ENCODE results near the gene SLC6A8. TPM values are rescaled to one million over a fixed set of nuclear protein-coding genes. Genes with fewer than 3 reads are reported as not detected.
"Not testable (repeated sequence)": the region's sequence is repeated elsewhere in the genome, so short reads cannot be mapped to it uniquely, and the experiment has no call there.

SLC6A8 gene
- total RNA-seq, 1 experiment from 2014 or later = 29.4 TPM

DNA sequence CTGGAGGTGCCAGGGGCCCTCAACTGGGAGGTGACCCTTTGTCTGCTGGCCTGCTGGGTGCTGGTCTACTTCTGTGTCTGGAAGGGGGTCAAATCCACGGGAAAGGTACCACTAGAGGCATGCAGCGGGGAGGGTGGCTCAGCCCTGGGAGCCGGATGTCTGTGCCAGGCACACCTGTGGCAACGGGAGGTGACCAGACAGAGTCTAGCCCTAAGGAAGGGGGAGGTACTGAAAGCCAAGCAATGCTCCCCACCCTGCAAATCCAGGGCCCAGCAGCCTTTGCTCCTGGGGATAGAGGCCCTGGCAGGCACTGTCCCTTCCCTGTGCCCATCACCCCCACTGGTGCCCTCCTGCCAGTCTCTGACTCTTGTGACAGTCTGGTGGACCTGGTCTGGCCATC, 4.3 kb downstream of the SLC6A8 start:
- no peaks in the 10 kb centered on the region for H3K27me3 ChIP-seq (ENCODE audit: control insufficient read depth, insufficient read depth, low read length)
- DNase-seq = no peak
- H3K4me3 ChIP-seq (ENCODE audit: insufficient read depth, low read depth, low read length) = no peak overlapping the region
- H3K36me3 ChIP-seq (replicated peaks; ENCODE audit: control insufficient read depth, insufficient read depth, low read length) = no peaks in the 10 kb centered on the region

DNA sequence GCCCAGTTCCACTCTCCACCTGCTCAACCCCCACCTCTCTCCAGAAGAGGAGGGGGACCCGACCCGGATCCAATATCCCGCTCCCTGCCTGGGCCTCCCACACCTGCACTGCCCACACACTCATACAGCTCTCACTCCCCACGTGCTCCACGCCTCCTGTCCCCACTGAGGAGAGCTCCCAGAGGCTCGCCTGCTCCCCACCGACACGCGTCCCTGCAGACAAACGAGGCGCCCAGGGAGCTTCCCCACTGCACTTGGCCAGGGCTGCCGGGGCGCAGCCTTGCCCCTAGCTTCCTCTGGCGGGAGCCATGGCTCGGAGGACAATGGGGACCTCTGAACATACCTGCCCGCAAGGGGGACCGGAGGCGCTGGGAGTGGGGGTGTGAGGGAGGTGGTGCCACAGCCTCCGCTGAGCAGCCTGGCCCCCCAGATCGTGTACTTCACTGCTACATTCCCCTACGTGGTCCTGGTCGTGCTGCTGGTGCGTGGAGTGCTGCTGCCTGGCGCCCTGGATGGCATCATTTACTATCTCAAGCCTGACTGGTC, 5.0 kb downstream of the SLC6A8 start:
- Histone ChIP-seq H3K4me3 (ENCODE audit: insufficient read depth, low read depth, low read length) (no peak overlapping the region), H3K27me3 (ENCODE audit: control insufficient read depth, insufficient read depth, low read length) (no peaks in the 10 kb centered on the region), H3K36me3 (replicated peaks; ENCODE audit: control insufficient read depth, insufficient read depth, low read length) (no peaks in the 10 kb centered on the region)
- no peak for DNase-seq

DNA sequence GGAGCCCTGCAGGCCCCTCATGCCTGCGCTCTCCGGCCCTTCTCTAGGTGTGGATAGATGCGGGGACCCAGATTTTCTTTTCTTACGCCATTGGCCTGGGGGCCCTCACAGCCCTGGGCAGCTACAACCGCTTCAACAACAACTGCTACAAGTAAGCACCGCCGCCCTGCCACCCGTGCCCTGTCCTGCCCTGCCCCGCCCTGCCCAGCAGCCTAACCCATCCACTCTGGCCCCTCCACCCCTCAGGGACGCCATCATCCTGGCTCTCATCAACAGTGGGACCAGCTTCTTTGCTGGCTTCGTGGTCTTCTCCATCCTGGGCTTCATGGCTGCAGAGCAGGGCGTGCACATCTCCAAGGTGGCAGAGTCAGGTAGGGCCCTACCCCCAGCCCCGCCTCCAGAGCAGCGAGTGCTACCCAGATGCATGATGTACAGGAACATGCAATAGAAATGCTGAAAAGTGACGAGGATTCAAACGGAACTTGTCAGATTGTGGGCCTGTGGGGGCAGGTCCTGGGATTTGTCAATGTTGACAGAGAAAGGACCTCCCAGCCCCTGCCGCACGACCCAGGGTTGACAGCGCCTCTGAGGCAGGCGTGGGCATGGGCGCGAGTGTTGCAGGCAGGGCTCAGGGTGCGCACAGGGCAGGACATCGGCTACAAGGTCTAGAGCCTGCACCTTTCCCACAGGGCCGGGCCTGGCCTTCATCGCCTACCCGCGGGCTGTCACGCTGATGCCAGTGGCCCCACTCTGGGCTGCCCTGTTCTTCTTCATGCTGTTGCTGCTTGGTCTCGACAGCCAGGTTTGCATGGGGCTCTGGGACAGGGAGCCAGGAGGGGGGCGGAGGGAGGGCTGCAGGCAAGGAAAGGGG, 5.7 kb downstream of the SLC6A8 start:
- no peaks in the 10 kb centered on the region for H3K27me3 ChIP-seq (ENCODE audit: control insufficient read depth, insufficient read depth, low read length)
- H3K36me3 ChIP-seq (replicated peaks; ENCODE audit: control insufficient read depth, insufficient read depth, low read length) = no peaks in the 10 kb centered on the region
- no peak for DNase-seq
- no peak overlapping the region for H3K4me3 ChIP-seq (ENCODE audit: insufficient read depth, low read depth, low read length)

DNA sequence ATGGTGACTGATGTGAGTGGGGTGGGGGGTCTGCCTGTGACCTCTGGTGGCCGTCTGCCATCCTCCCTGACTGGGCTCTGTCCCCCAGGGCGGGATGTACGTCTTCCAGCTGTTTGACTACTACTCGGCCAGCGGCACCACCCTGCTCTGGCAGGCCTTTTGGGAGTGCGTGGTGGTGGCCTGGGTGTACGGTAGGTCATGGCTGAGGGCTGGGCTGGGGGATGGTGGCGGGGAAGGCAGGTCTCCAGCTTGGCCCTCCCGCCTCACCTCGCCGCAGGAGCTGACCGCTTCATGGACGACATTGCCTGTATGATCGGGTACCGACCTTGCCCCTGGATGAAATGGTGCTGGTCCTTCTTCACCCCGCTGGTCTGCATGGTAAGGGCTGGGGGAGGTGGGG, 6.5 kb downstream of the SLC6A8 start:
- not testable (repeated sequence) for H3K27me3 ChIP-seq (ENCODE audit: control insufficient read depth, insufficient read depth, low read length); H3K36me3 ChIP-seq (replicated peaks; ENCODE audit: control insufficient read depth, insufficient read depth, low read length); H3K4me3 ChIP-seq (ENCODE audit: insufficient read depth, low read depth, low read length); DNase-seq

DNA sequence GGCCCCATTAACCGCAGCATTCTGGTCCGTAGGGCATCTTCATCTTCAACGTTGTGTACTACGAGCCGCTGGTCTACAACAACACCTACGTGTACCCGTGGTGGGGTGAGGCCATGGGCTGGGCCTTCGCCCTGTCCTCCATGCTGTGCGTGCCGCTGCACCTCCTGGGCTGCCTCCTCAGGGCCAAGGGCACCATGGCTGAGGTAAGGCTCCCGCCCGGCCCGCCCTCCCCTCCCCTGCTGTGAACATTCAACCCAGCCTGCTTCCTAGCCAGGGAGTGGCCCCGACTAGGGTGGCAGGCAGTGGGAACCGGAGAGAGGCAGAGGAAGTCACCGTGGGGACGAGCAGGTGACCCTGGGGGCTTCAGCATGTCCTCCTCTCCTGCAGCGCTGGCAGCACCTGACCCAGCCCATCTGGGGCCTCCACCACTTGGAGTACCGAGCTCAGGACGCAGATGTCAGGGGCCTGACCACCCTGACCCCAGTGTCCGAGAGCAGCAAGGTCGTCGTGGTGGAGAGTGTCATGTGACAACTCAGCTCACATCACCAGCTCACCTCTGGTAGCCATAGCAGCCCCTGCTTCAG, 7.1 kb downstream of the SLC6A8 start:
- Histone ChIP-seq H3K4me3 (ENCODE audit: insufficient read depth, low read depth, low read length) (no peak overlapping the region), H3K36me3 (replicated peaks; ENCODE audit: control insufficient read depth, insufficient read depth, low read length) (no peaks in the 10 kb centered on the region), H3K27me3 (ENCODE audit: control insufficient read depth, insufficient read depth, low read length) (no peaks in the 10 kb centered on the region)
- no peak for DNase-seq

DNA sequence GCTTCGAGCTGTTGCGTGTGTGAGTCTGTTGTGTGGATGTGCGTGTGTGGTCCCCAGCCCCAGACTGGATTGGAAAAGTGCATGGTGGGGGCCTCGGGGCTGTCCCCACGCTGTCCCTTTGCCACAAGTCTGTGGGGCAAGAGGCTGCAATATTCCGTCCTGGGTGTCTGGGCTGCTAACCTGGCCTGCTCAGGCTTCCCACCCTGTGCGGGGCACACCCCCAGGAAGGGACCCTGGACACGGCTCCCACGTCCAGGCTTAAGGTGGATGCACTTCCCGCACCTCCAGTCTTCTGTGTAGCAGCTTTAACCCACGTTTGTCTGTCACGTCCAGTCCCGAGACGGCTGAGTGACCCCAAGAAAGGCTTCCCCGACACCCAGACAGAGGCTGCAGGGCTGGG, 8.4 kb downstream of the SLC6A8 start:
- no peaks in the 10 kb centered on the region for H3K36me3 ChIP-seq (replicated peaks; ENCODE audit: control insufficient read depth, insufficient read depth, low read length)
- DNase-seq = no peak
- H3K4me3 ChIP-seq (ENCODE audit: insufficient read depth, low read depth, low read length) = no peak overlapping the region

DNA sequence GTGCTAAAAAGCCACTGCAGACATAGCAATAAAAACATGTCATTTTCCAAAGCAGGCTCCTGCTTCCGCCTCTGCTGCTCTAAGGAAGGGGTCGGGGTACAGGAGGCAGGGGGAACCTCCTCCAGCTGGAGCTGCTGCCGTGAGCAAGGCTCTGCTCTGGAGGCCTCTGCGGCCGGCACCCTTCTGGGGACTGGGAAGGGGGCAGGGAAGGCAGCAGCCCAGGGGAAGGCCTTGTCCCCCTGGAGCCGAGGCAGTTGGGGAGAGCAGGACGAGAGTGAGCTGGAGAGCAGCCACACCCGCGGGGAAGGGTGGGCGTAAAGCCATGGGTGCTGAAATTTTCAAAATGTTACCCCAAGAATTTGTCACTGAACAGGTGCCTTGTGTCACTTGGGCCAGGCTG, 8.8 kb downstream of the SLC6A8 start:
- not testable (repeated sequence) for DNase-seq; H3K4me3 ChIP-seq (ENCODE audit: insufficient read depth, low read depth, low read length); H3K27me3 ChIP-seq (ENCODE audit: control insufficient read depth, insufficient read depth, low read length); H3K36me3 ChIP-seq (replicated peaks; ENCODE audit: control insufficient read depth, insufficient read depth, low read length)

More for the DNA sequence above, 8.4 kb downstream of the SLC6A8 start:
- no peaks in the 10 kb centered on the region for H3K27me3 ChIP-seq (ENCODE audit: control insufficient read depth, insufficient read depth, low read length)

DNA sequence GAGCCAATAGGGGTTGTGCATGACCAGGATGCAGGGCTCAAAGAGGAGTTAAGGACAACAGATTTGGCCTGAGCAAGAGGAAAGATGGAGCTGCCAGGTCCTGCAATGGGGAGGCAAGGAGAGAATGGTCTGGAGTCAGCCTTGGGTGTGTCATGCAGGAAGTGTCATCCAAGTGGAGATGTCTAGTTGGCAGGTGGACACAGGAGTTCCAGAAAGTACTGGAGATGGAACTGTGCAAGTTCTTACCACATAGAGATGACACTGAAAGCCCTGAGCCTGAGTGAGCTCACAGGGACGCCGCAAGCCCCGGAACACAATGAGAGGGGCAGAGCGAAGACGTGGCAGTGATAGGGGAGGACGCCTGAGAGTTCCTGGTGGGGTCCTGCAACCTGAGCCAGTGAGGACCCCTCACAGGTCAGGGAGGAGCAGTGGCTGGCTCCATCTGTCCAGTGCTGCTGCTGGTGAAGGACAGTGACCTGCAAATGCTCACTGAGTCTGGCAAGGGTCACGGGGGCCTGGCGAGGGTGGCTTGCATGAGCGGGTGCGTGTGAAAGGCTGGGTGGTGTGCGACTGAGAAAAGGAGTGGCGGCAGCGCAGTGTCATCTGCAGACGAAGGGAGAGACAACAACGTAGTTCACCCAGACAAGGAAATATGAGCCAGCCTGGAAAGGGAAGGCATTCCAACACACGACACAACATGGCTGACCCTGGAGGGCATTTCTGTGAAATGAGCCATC, 9.4 kb downstream of the SLC6A8 start:
- not testable (repeated sequence) for DNase-seq; H3K4me3 ChIP-seq (ENCODE audit: insufficient read depth, low read depth, low read length); H3K27me3 ChIP-seq (ENCODE audit: control insufficient read depth, insufficient read depth, low read length); H3K36me3 ChIP-seq (replicated peaks; ENCODE audit: control insufficient read depth, insufficient read depth, low read length)

DNA sequence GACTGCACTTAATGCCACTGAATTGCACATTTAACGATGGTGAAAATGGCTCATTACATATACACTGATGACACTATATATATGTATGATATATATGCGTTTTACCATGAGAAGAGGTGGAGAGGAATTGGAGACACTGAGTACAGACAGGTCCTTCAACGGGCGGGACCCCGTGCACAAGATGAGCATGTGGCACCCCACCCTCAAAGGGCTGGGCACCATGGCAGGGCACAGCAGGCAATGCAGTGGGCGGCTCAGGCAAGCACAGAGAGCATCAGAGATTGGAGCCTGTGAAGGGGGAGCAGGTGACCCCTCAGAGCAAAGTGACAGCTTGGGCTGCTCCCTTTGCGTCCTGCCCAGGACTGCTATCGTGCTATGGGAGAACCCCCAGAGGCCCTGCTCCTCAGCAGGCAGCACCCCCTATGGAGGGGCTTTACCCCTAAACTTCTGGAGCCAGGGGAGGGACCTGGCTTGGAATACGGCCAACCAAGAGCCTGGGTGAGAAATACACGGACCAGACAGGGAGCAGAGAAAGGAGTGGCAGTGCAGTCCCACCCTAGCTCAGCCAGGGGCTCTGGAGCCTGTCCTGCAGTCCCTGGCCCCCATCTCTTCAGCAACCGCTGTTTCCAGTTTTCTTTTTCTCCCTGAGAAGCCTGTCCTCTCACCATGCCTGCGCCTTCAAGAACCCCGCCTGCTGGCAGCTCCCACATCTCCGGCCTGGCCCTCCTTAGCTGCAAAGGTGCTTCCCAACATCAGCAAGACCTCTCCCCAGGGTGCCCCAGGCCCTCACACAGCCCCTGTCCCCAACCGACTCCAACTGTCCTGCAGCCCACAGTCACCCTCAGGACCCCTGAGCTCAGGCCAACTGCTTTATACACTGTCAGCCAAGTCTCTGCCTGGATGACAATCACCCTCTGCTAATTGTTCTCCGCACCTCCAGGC, 10.5 kb downstream of the SLC6A8 start:
- DNase-seq = no peak
- no peak overlapping the region for H3K4me3 ChIP-seq (ENCODE audit: insufficient read depth, low read depth, low read length)
- no peaks in the 10 kb centered on the region for H3K27me3 ChIP-seq (ENCODE audit: control insufficient read depth, insufficient read depth, low read length)
- no peaks in the 10 kb centered on the region for H3K36me3 ChIP-seq (replicated peaks; ENCODE audit: control insufficient read depth, insufficient read depth, low read length)

DNA sequence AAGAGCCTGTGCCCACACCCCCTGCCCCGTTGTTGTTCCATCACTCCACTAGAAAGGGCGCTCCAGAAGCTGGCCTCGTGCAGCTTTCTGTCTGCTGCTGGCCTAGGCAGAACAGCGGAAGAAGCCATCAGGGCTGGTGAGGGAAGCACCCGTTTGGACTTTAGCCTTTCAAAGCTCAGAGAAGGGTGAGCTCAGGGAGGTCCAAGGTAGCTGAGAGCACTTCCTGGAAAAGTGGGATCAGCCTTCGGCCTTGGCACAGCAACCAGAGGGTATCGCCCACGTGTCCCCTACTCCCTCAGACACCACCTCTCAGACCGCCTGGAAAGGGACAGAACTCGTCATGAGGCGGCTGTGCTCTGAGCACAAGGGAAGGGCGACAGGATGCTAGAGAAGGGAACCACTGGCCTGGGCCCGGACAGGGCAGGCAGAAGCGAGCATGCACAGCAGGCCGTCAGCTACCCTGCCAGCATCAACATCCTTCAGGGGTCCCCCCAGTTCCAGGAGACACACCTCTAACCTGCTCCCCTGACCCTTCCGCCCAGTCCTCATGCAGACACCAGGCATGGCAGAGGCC, 11.6 kb downstream of the SLC6A8 start:
- not testable (repeated sequence) for H3K27me3 ChIP-seq (ENCODE audit: control insufficient read depth, insufficient read depth, low read length); DNase-seq; H3K36me3 ChIP-seq (replicated peaks; ENCODE audit: control insufficient read depth, insufficient read depth, low read length); H3K4me3 ChIP-seq (ENCODE audit: insufficient read depth, low read depth, low read length)

DNA sequence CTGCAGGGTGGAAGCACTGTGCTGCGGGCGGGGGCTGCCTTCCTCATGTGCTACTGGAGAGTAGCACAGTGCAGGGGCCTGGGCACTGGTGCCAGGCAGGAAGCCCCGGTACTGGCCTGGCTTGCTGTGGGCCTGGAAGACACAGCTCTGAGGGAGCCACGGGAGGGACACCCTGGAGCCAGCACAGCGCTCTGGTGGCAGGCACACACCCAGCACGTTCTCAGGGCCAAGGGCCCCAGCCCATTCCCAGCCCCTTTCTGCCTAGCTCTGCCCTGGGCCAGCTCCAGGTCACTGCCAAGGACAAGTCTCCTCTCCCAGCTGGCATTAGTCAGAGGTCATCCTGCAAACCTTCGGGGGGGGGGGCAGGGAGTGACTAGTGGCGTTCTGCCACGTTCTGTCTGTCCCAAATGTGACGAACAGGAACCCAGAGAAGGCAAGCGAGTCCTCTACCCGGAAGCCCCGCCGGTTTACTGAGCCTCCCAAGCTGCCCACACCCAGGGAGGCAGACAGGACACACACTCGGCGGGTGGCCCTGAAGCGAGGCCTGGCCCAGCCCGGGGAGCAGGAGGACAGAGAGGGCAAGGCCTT, 12.2 kb downstream of the SLC6A8 start:
- not testable (repeated sequence) for DNase-seq; H3K36me3 ChIP-seq (replicated peaks; ENCODE audit: control insufficient read depth, insufficient read depth, low read length); H3K4me3 ChIP-seq (ENCODE audit: insufficient read depth, low read depth, low read length); H3K27me3 ChIP-seq (ENCODE audit: control insufficient read depth, insufficient read depth, low read length)

DNA sequence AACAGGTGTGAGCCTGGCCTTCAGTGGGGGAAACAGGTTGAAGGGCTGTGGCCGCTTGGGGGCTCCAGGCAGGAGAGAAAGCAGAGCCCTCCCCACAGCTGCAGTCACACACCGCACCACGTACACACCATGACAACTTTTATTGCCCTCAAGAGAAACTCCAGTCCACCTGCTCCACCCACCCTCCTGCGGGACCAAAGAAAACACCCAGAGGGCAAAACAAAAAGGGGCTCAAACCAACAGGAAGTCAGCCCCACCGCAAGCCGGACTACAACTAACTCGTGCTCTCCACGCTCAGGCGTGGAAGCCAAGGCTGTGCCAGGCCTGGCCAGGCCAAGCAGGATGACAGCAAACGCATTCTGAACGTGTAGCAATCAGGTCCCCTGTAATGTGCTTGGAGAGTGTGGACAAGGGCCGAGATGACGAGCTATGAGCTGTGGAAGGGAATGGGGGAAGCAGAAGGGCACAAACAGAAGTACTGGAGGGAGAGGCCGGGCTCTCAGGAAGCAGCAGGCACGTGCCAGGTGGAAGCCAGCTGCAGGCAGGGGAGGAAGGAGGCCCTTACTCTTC, 12.7 kb downstream of the SLC6A8 start:
- no peak for DNase-seq
- no peak overlapping the region for H3K4me3 ChIP-seq (ENCODE audit: insufficient read depth, low read depth, low read length)

DNA sequence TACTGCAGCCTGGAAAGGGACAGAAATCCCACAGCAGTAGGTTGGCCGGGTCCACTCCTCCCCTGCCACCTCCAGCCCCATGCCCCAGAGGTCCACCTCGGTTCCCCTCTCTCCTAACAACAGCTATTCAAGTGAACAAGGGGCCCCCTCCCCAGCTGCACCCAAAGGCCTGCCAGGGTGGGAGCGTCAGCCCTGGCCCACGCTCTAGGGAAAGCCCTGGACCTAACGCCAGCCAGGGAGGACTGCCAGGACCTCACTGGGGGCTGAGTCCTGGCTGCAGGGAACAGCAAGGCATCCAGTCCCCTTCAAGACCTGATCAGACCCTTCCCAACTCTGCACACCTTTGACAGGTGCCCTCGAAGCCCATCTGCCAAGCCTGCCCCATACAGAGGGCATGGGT, 13.2 kb downstream of the SLC6A8 start:
- no peaks in the 10 kb centered on the region; the same call in 1 of the 2 replicates for H3K36me3 ChIP-seq (replicated peaks; ENCODE audit: control insufficient read depth, insufficient read depth, low read length)
- no peak overlapping the region for H3K4me3 ChIP-seq (ENCODE audit: insufficient read depth, low read depth, low read length)
- no peak for DNase-seq

More for the DNA sequence above, 12.7 kb downstream of the SLC6A8 start:
- Histone ChIP-seq H3K36me3 (replicated peaks; ENCODE audit: control insufficient read depth, insufficient read depth, low read length) (no peaks in the 10 kb centered on the region; the same call in 1 of the 2 replicates), H3K27me3 (ENCODE audit: control insufficient read depth, insufficient read depth, low read length) (no peaks in the 10 kb centered on the region)

More for the DNA sequence above, 13.2 kb downstream of the SLC6A8 start:
- no peaks in the 10 kb centered on the region for H3K27me3 ChIP-seq (ENCODE audit: control insufficient read depth, insufficient read depth, low read length)

Measured in H7 (cell line).